OCI-M2 (cell line): ENCODE results near the gene C11orf21.
"Not testable (repeated sequence)": the region's sequence is repeated elsewhere in the genome, so short reads cannot be mapped to it uniquely, and the experiment has no call there.

Experiments used
- DNase-seq: peaks from one replicate; lab custom pipeline; 2025; ENCODE audit not compliant: unreplicated experiment; lab: John Stamatoyannopoulos, UW

The C11orf21 gene

GRCh38 chr11:2301631-2302305 is at the start of gene C11orf21, which contains the start of gene TSPAN32:
Gene C11orf21 (minus strand): TSS chr11:2301918. CDS start chr11:2301808, 110 bp downstream.
Gene TSPAN32 (plus strand): TSS chr11:2302013. CDS start chr11:2302150, 137 bp downstream.
- peak; percentile 51 for DNase-seq

GRCh38 chr11:2348986-2349385 is 47.3 kb upstream of the C11orf21 start:
- no peak for DNase-seq

DNA sequence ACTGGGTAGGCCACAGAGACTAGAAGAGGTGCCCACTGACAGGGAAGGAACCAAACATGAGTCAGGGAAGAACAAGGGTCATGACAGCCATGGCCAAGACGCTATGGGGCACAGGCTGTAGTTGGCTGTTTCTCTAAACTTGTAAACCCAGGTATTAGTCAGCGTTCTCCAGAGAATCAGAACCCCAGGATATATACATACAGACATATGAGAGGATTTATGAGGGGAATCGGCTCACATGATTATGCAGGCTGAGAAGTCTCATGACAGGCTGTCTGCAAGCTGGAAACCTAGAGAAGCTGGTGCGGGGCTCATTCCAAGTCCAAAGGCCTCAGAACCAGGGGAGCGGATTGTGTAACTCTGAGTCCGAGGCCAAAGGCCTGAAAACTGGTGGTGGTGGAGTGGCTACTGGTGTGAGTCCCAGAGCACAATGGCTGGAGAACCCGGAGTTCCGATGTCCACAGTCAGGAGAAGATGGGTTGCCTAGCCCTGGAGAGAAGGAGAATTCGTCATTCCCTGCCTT is 45.7 kb upstream of the C11orf21 start:
- no peak for DNase-seq

DNA sequence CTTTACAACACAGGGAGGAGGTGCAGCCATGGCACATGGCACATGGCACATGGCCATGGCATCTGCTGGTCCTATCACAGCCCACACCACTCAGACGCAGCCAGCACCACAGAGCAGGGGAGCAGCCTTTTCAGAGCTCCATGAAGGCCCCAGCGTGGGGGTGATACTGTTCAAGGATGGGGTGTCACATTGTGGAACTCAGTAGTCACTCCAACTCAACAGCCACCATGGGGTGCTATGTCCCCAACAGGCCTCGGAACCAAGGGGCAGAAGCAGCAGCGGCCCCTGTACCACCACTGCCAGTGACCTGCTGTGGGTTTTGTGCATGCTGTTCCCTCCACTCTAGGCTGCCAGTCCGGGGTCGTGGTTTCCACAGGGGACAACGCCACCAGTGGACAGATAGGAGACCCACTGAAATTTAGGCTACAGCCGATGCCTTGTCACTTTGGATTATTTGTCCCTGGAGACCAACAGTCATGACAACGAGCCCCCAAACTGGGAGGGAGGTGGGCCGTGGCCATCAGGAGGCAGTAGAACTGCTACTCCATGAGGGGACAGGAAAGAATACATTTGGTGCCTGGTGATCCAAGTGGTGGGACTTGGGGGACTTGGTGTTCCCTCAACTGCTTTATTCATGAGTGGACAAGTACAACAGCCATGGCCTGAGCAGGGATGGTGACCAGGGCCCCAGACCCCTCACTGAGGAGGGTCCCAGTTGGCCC is 45.0 kb upstream of the C11orf21 start:
- no peak for DNase-seq

GRCh38 chr11:2346014-2346413 is 44.3 kb upstream of the C11orf21 start:
- no peak for DNase-seq

DNA sequence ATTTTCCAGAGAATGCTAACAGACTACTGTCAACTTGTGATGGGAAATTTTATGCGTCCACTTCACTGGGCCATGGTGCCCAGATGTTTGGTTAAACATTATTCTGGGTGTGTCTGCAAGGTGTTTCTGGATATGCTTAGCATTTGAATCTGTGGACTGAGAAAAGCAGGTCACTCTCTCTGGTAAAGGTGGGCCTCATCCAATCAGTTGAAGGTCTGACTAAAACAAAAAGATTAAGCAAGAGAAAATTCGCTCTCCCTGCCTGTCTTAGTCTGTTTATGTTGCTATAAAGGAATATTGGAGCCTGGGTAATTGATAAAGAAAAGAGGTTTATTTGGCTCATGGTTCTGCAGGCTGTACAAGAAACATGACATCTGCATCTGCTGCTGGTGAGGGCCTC is 43.3 kb upstream of the C11orf21 start:
- DNase-seq = no peak

DNA sequence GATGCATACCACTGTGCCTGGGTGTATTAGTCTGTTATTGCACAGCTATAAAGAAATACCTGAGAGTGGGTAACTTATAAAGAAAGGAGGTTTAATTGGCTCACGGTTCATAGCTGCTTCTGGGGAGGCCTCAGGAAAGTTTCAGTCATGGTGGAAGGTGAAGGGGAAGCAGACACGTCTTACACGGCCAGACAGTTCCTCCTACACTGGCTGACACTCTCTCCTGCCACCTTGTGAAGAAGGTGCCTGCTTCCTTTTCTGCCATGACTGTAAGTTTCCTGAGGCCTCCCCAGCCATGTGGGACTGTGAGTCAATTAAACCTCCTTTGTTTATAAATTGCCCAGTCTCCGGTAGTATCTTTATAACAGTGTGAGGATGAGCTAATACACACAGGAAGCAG is 41.8 kb upstream of the C11orf21 start:
- DNase-seq = no peak

- no peak for DNase-seq
Observed at GRCh38 chr11:2342981-2343380, 41.3 kb upstream of the C11orf21 start.

GRCh38 chr11:2342557-2342956 is 40.8 kb upstream of the C11orf21 start:
- no peak for DNase-seq

DNA sequence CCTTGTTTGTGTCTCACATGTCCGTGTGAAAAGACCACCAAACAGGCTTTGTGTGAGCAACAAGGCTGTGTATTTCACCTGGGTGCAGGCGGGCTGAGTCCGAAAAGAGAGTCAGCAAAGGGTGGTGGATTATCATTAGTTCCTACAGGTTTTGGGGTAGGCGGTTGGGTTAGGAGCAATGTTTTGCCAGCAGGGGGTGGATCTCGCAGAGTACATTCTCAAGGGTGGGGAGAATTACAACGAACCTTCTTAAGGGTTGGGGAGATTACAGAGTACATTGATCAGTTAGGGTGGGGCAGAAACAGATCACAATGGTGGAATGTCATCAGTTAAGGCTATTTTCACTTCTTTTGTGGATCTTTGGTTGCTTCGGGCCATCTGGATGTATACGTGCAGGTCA is 37.0 kb upstream of the C11orf21 start:
- DNase-seq = not testable (repeated sequence)

GRCh38 chr11:2335286-2335685 is 33.6 kb upstream of the C11orf21 start:
- DNase-seq = not testable (repeated sequence)

GRCh38 chr11:2333486-2334205 is 31.9 kb upstream of the C11orf21 start:
- not testable (repeated sequence) for DNase-seq

- not testable (repeated sequence) for DNase-seq
Observed at GRCh38 chr11:2332569-2332968, 30.9 kb upstream of the C11orf21 start.

DNA sequence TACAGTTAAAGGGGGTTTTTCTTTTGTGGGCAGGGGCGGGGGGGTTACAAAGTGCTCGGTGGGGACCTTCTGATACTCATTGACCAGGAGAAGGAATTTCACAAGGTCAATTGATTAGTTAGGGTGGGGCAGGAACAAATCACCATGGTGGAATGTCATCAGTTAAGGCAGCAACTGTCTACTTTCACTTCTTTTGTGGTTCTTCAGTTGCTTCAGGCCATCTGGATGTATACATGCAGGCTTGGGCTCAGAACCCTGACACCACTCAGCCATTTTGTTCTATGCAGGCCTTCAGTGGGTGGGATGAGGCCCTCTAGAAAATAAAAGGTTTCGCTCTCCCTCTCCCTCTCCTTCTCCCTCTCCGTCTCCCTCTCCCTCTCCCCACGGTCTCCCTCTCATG is 29.7 kb upstream of the C11orf21 start:
- no peak for DNase-seq

- DNase-seq = no peak
Observed at GRCh38 chr11:2330696-2331095, 29.0 kb upstream of the C11orf21 start.

GRCh38 chr11:2329551-2329950 is 27.8 kb upstream of the C11orf21 start:
- no peak for DNase-seq

GRCh38 chr11:2328656-2329354 is 27.1 kb upstream of the C11orf21 start:
- no peak for DNase-seq

- DNase-seq = no peak
Observed at GRCh38 chr11:2328021-2328420, 26.3 kb upstream of the C11orf21 start.

DNA sequence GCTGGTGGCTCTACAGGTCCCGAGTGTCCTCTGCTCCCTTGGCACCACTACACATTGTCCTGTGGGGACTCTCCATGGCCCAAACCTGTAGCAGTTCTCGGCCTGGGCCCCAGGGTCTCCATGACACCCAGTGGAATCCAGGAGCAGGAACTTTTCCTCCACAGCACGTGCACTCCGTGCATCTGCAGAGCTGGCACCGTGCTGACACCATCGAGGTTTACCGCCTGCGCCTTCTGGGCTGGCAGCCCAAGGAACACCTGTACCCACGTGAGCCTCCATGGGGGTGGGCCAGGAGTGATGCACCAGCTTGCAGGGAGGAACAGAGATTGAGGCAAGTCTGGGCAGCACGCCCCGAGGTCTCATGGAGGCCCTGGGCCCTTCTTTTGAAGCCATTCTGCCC is 25.3 kb upstream of the C11orf21 start:
- DNase-seq = no peak

DNA sequence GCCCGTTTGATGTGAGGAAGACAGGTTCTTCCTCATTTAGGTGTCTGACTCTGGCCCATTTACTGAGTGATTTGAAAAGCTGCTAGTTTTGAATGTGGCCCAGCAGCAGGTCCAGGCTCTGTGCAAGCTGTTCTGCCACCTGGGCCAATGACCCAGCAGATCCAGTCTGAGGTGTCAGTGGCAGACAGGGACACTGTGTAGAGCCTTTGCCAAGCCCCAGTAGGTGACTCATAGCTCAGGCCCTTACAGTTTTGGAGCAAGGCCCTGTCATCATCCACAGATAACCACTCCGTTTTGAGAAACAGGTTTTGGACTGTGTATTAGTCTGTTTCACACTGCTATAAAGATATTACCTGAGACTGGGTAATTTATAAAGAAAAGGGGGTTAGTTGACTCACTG is 24.0 kb upstream of the C11orf21 start:
- no peak for DNase-seq

- no peak for DNase-seq
Observed at GRCh38 chr11:2325123-2325522, 23.4 kb upstream of the C11orf21 start.
